GM12878 (cell line): ENCODE measurements around the gene FHOD3. TPM values are rescaled to one million over a fixed set of nuclear protein-coding genes. Genes with fewer than 3 reads are reported as not detected.

Experiments used
- ATAC-seq: fragments of 200-7000 bp; cut with Tn5 transposase; 3 replicates; pipeline ENCODE4 v1.9.1; 2020; ENCODE audit warnings: mild to moderate bottlenecking, moderate library complexity
- BruUV-seq: library from RNA; stranded (reverse); fragments of 400-500 nt; replicated peaks from 2 replicates; lab custom pipeline; 2021; lab: Mats Ljungman, UMichigan
- CTCF ChIA-PET: fragments of 300-600 bp; sonication (Branson Sonifier 250); formaldehyde crosslinking; extraction: SDS; loops from one replicate; lab custom pipeline; 2021; ENCODE audit warnings: inconsistent platforms; lab: Yijun Ruan, JAX
- POLR2A ChIA-PET: fragments of 350-600 bp; formaldehyde crosslinking; extraction: SDS; loops from one replicate; lab custom pipeline; 2021; ENCODE audit warnings: inconsistent platforms; lab: Charles Lee
- RAD21 ChIA-PET: fragments of 300-600 bp; sonication (Branson Sonifier 250); formaldehyde crosslinking; loops from one replicate; lab custom pipeline; 2023; ENCODE audit warnings: antibody characterized with exemption; ENCODE audit not compliant: unreplicated experiment; lab: Charles Lee
- SMC1A ChIA-PET: fragments of 300-600 bp; sonication (Branson Sonifier 250); formaldehyde crosslinking; loops from one replicate; lab custom pipeline; 2023; ENCODE audit not compliant: unreplicated experiment, uncharacterized antibody; lab: Charles Lee
- DNase-seq: peaks from one replicate; pipeline ENCODE4 v3.0.0-alpha.2; 2011; ENCODE audit warnings: low read depth, low spot score
- FAIRE-seq: peaks from 3 replicates; lab custom pipeline; 2011; peaks lifted over from hg19 to GRCh38; lab: Jason Lieb, UNC
- H2AFZ ChIP-seq: 2 replicates; pipeline ENCODE4 v1.6.0; 2011; ENCODE audit warnings: low read depth, low read length, control low read depth; ENCODE audit not compliant: control insufficient read depth
- H3K27ac ChIP-seq: 2 replicates; pipeline ENCODE4 v1.5.1; 2011; ENCODE audit warnings: control low read depth; ENCODE audit not compliant: control insufficient read depth, insufficient read depth
- H3K27me3 ChIP-seq, 2 experiments: replicated peaks in 1 of 2; 2 replicates each; pipeline versions ENCODE4 v1.6.0 to v1.6.1; 2011; ENCODE audit warnings: low read length in 1 of 2; ENCODE audit not compliant: control insufficient read depth in 2 of 2, insufficient read depth in 2 of 2
- H3K36me3 ChIP-seq, 2 experiments: 2 replicates each; pipeline ENCODE4 v1.5.1; 2011; ENCODE audit warnings: low read length in 1 of 2; ENCODE audit not compliant: control insufficient read depth in 2 of 2, insufficient read depth in 2 of 2
- H3K4me1 ChIP-seq: 2 replicates; pipeline ENCODE4 v1.6.1; 2011; ENCODE audit warnings: mild to moderate bottlenecking, low read length, moderate library complexity, mixed read lengths; ENCODE audit not compliant: control insufficient read depth, insufficient read depth
- H3K4me2 ChIP-seq: 2 replicates; pipeline ENCODE4 v1.6.0; 2011; ENCODE audit warnings: control low read depth; ENCODE audit not compliant: control insufficient read depth, insufficient read depth
- H3K4me3 ChIP-seq: fragments of 200-600 bp; sonication (generic); 2 replicates; pipeline ENCODE4 v1.5.1; 2016
- H3K79me2 ChIP-seq: 2 replicates; pipeline ENCODE4 v1.6.0; 2011; ENCODE audit warnings: low read length; ENCODE audit not compliant: control insufficient read depth, insufficient read depth
- H3K9ac ChIP-seq: 2 replicates; pipeline ENCODE4 v1.8.0; 2011; ENCODE audit warnings: low read length, control low read depth, mixed read lengths; ENCODE audit not compliant: control insufficient read depth, insufficient read depth
- H3K9me3 ChIP-seq: replicated peaks from 3 replicates; pipeline ENCODE4 v1.5.1; 2011; ENCODE audit warnings: mild to moderate bottlenecking, low read length; ENCODE audit not compliant: control insufficient read depth, insufficient read depth
- H4K20me1 ChIP-seq: 2 replicates; pipeline ENCODE4 v1.6.0; 2011; ENCODE audit not compliant: control insufficient read depth, insufficient read depth
- CEBPB ChIP-seq, 2 experiments: fragments of 150-350 bp in 1 of 2; IDR thresholded peaks; 2 replicates each; pipeline ENCODE4 v1.6.1; 2012 to 2014; ENCODE audit warnings: low read depth in 2 of 2, low read length in 2 of 2, borderline replicate concordance in 1 of 2, inconsistent platforms in 1 of 2
- E2F4 ChIP-seq: IDR thresholded peaks from 2 replicates; pipeline ENCODE4 v1.6.1; 2012; ENCODE audit warnings: low read depth, low read length, improper control_type of control experiment
- EGR1 ChIP-seq, 2 experiments: IDR thresholded peaks; 1 replicate in 1 of 2; 2 replicates in 1 of 2; pipeline ENCODE4 v1.6.1; 2011 to 2012; ENCODE audit warnings: low read depth in 2 of 2, low read length in 2 of 2, borderline replicate concordance in 1 of 2, mild to moderate bottlenecking in 1 of 2, moderate library complexity in 1 of 2
- GABPA ChIP-seq: IDR thresholded peaks from 2 replicates; pipeline ENCODE4 v1.6.1; 2014; ENCODE audit warnings: antibody characterized with exemption, low read depth, mild to moderate bottlenecking, inconsistent platforms
- HDGF ChIP-seq: fragments of 450-650 bp; IDR thresholded peaks from 2 replicates; pipeline ENCODE4 v1.6.1; 2016; ENCODE audit warnings: antibody characterized with exemption
- IRF5 ChIP-seq: fragments of 450-650 bp; IDR thresholded peaks from 2 replicates; pipeline ENCODE4 v1.6.1; 2017; ENCODE audit warnings: borderline replicate concordance
- JUNB ChIP-seq: IDR thresholded peaks from 2 replicates; pipeline ENCODE4 v1.6.1; 2016; ENCODE audit warnings: antibody characterized with exemption, mild to moderate bottlenecking
- MLLT1 ChIP-seq: fragments of 450-650 bp; IDR thresholded peaks from 2 replicates; pipeline ENCODE4 v1.6.1; 2016; ENCODE audit warnings: mild to moderate bottlenecking
- MTA3 ChIP-seq: IDR thresholded peaks from 2 replicates; pipeline ENCODE4 v1.6.1; 2012; ENCODE audit warnings: low read length, inconsistent platforms, borderline replicate concordance
- PKNOX1 ChIP-seq: fragments of 450-650 bp; IDR thresholded peaks from 2 replicates; pipeline ENCODE4 v1.6.1; 2016; ENCODE audit warnings: mild to moderate bottlenecking
- POU2F2 ChIP-seq: IDR thresholded peaks from 3 replicates; pipeline ENCODE4 v1.6.1; 2011; ENCODE audit warnings: low read depth, mild to moderate bottlenecking, low read length, borderline replicate concordance
- PRDM15 ChIP-seq: fragments of 450-650 bp; formaldehyde crosslinking; IDR thresholded peaks from 2 replicates; pipeline ENCODE4 v1.4.0; 2020; ENCODE audit warnings: mild to moderate bottlenecking, moderate library complexity
- SMC3 ChIP-seq: IDR thresholded peaks from 2 replicates; pipeline ENCODE4 v1.6.1; 2011; ENCODE audit warnings: low read length, improper control_type of control experiment, borderline replicate concordance
- YBX1 ChIP-seq: fragments of 450-650 bp; IDR thresholded peaks from 2 replicates; pipeline ENCODE4 v1.6.1; 2016; ENCODE audit warnings: antibody characterized with exemption
- WGBS: methylation state at CpG from one replicate; pipeline ENCODE4 v1.1.6; 2016; ENCODE audit warnings: low lambda C conversion rate; ENCODE audit not compliant: insufficient replicate concordance, insufficient coverage; ENCODE audit errors: missing lambda C conversion rate; 5-methylcytosine and 5-hydroxymethylcytosine counted together
- in situ Hi-C: fragments of 300-500 bp; cut with MboI; formaldehyde crosslinking; loops from 9 replicates; pipeline ENCODE4 v1.14.3; 2018; ENCODE audit warnings: mixed read lengths
- intact Hi-C: fragments of 100-400 bp; cut with micrococcal nuclease; formaldehyde crosslinking; loops from one replicate; pipeline ENCODE4 v1.14.2; 2022; ENCODE audit not compliant: unreplicated experiment
- polyA plus RNA-seq, 11 experiments: library from polyadenylated mRNA; depleted of rRNA in 4 of 11; unstranded in 6 of 11; stranded (reverse) in 5 of 11; fragments of >200 nt; fragmentation: Nextera tagmentation in 4 of 11; fragmentation: Illumina TruSeq in 1 of 11; extraction: Ambion mirVana in 4 of 11; extraction: Trizol in 1 of 11; gene quantifications; 1 replicate in 1 of 11; 2 replicates in 10 of 11; pipeline versions ENCODE4 v1.2.1 to v1.2.3, GENCODE V29; 2011 to 2016; ENCODE audit warnings: inconsistent platforms in 2 of 11, missing spikeins in 2 of 11, low read depth in 1 of 11
- total RNA-seq, 4 experiments: library from RNA; depleted of rRNA in 3 of 4; stranded (reverse); fragments of >200 nt in 3 of 4; fragmentation: Illumina TruSeq in 1 of 4; extraction: Trizol in 1 of 4; gene quantifications; 2 replicates each; pipeline versions ENCODE4 v1.2.1 to v1.2.3, GENCODE V29; 2013 to 2021

The FHOD3 gene
- total and polyA plus RNA-seq, 10 of the 15 experiments (the other 5 are each of a cell fraction or from before 2014, with no cell fraction given): 0.77 to 26.7 (median 10.4) TPM

- no peak for TF ChIP-seq PRDM15 (CRISPR knock-in tag)
- TF ChIP-seq, all 136 proteins: peak for 0
These were observed 323.3 kb downstream of the FHOD3 start (continued) for GRCh38 chr18:36620788-36621187.

GRCh38 chr18:36622610-36623009, 325.1 kb downstream of the FHOD3 start:
- FAIRE-seq (no peak), DNase-seq (no peak), ATAC-seq (no peak)
- H4K20me1 ChIP-seq: no peaks in the 10 kb centered on the region
- H3K4me2 ChIP-seq: no peak overlapping the region
- intact Hi-C loops (no loop called here), in situ Hi-C loops (no loop called here)
- ChIA-PET SMC1A (interaction anchor here (1.3 kb wide), 1 partner anchor 12 kb away, joined by 3 read pairs; no protein-coding TSS in a partner anchor), CTCF (no interaction called here), RAD21 (no interaction called here), POLR2A (no interaction called here)
- H2AFZ ChIP-seq: no peak overlapping the region
- H3K36me3 ChIP-seq: no peaks in the 10 kb centered on the region; a peak in 2 of 4 replicates
- 71% methylated on average over 5 of the region's 5 CpGs for WGBS
- H3K4me1 ChIP-seq: no peaks in the 10 kb centered on the region
- no peak overlapping the region for H3K27ac ChIP-seq
- H3K9ac ChIP-seq: no peak overlapping the region
- no TSS peak for BruUV-seq
- no peaks in the 10 kb centered on the region for H3K79me2 ChIP-seq
- H3K27me3 ChIP-seq: no peaks in the 10 kb centered on the region
- no peaks in the 10 kb centered on the region for H3K9me3 ChIP-seq
- H3K4me3 ChIP-seq: no peak overlapping the region
- no peak for TF ChIP-seq SMC3
- no peak for TF ChIP-seq GABPA
- no peak for TF ChIP-seq HDGF
- no peak for TF ChIP-seq E2F4
- no peak for TF ChIP-seq CEBPB (IDR thresholded peaks at IDR 0.05; ENCODE audit: borderline replicate concordance in 1 of 2, low read depth in 2 of 2, low read length in 2 of 2)
- no peak for TF ChIP-seq IRF5
- no peak for TF ChIP-seq MLLT1
- no peak for TF ChIP-seq MTA3
- no peak for TF ChIP-seq EGR1 (IDR thresholded peaks at IDR 0.05; ENCODE audit: borderline replicate concordance in 1 of 2, low read depth in 2 of 2, low read length in 2 of 2)
- no peak for TF ChIP-seq PKNOX1
- no peak for TF ChIP-seq YBX1
- TF ChIP-seq POU2F2: no peak
- TF ChIP-seq JUNB: no peak
